Body of pancreas (tissue), 4 donors: ENCODE results near the gene GPANK1. TPM values are rescaled to one million over a fixed set of nuclear protein-coding genes. Genes with fewer than 3 reads are reported as not detected.

Experiments
- ATAC-seq: fragments of 150-250 bp; one replicate; pipeline ENCODE4 v1.9.1; 2016
- DNase-seq, 4 donors: peaks; one replicate each; pipeline ENCODE4 v3.0.0-alpha.2; 2019
- H3K27ac ChIP-seq, 4 donors: fragments of 200-600 bp; sonication (generic); 1 replicate in 3 of 4; 2 replicates in 1 of 4; pipeline versions ENCODE4 v1.5.1 to v1.6.1; 2016 to 2019; ENCODE audit warnings: mild to moderate bottlenecking in 1 of 4, mixed read lengths in 1 of 4, moderate library complexity in 1 of 4
- H3K27me3 ChIP-seq, 2 donors: fragments of 200-600 bp; sonication (generic); one replicate each; pipeline ENCODE4 v1.6.0; 2016; ENCODE audit warnings: mild to moderate bottlenecking in 1 of 2
- H3K36me3 ChIP-seq, 2 donors: fragments of 200-600 bp; sonication (generic); replicated peaks in 1 of 2; 2 replicates each; pipeline ENCODE4 v1.5.1; 2016; ENCODE audit warnings: low read depth in 2 of 2; ENCODE audit not compliant: insufficient read depth in 1 of 2
- H3K4me1 ChIP-seq: fragments of 200-600 bp; sonication (generic); one replicate; pipeline ENCODE4 v1.6.0; 2016
- H3K4me3 ChIP-seq, 2 donors: fragments of 200-600 bp; sonication (generic); 1 replicate in 1 of 2; 2 replicates in 1 of 2; pipeline ENCODE4 v1.5.1; 2016 to 2019
- H3K9me3 ChIP-seq, 3 donors: fragments of 200-600 bp; sonication (generic); 1 replicate in 2 of 3; 2 replicates in 1 of 3; pipeline ENCODE4 v1.5.1; 2016
- CTCF ChIP-seq, 7 experiments: fragments of 450-650 bp in 4 of 7; fragments of 200-600 bp in 3 of 7; sonication (generic) in 3 of 7; IDR thresholded peaks; one replicate each; pipeline ENCODE4 v1.5.1; 2016 to 2019; ENCODE audit warnings: antibody characterized with exemption in 7 of 7
- POLR2A ChIP-seq, 3 donors: fragments of 450-650 bp; IDR thresholded peaks; one replicate each; pipeline ENCODE4 v1.6.1; 2016; ENCODE audit warnings: antibody characterized with exemption in 3 of 3, mild to moderate bottlenecking in 2 of 3
- WGBS, 2 donors: methylation state at CpG; one replicate each; pipeline ENCODE4 v1.1.5; 2017; 5-methylcytosine and 5-hydroxymethylcytosine counted together
- intact Hi-C: fragments of 100-400 bp; cut with DNase I; formaldehyde crosslinking; loops from one replicate; pipeline ENCODE4 v1.15.1; 2023
- microRNA-seq, 2 donors: library from miRNA; unstranded; fragments of <30 nt; microRNA quantifications; one replicate each; pipeline ENCODE4, GENCODE V29; 2016; ENCODE audit warnings: borderline number of aligned reads in 2 of 2, borderline replicate concordance in 2 of 2
- small RNA-seq: library from RNA; depleted of rRNA; stranded (forward); fragments of <200 nt; gene quantifications from one replicate; pipeline ENCODE3, GENCODE V24; 2016
- total RNA-seq, 2 donors: library from RNA; depleted of rRNA; stranded (reverse); fragments of >200 nt; gene quantifications; one replicate each; pipeline ENCODE4 v1.1.0, GENCODE V29; 2016

The GPANK1 gene
- total RNA-seq, 2 donors from 2014 or later, result 8.9 to 10.9 TPM

- peaks cover 13% of the 10 kb centered on the region for H3K4me1 ChIP-seq
- no peaks in the 10 kb centered on the region for H3K9me3 ChIP-seq
- no peak for TF ChIP-seq CTCF (IDR thresholded peaks at IDR 0.05)
- no peak for TF ChIP-seq POLR2A (IDR thresholded peaks at IDR 0.05)
- DNase-seq, result no peak
- intact Hi-C loops, result no loop called here
- no peak overlapping the region for H3K4me3 ChIP-seq
- no peaks in the 10 kb centered on the region for H3K36me3 ChIP-seq
- 79 to 83% methylated on average over 2 of the region's 2 CpGs for WGBS, 2 donors
- no peaks in the 10 kb centered on the region for H3K27me3 ChIP-seq
- H3K27ac ChIP-seq, result no peak overlapping the region
- ATAC-seq, result no peak
Observed at GRCh38 chr6:31617010-31617409, 47.8 kb downstream of the GPANK1 start.

- H3K36me3 ChIP-seq, result no peaks in the 10 kb centered on the region
- ATAC-seq, result no peak
- peaks cover 4% of the 10 kb centered on the region for H3K4me1 ChIP-seq
- WGBS, 2 donors, result 69 to 73% methylated on average over 7 of the region's 7 CpGs
- H3K27ac ChIP-seq, result peak overlapping the region in 1 of 4 donors; percentile 53
- intact Hi-C loops, result no loop called here
- no peak overlapping the region for H3K4me3 ChIP-seq
- DNase-seq, result no peak
- H3K27me3 ChIP-seq, result no peaks in the 10 kb centered on the region
- no peaks in the 10 kb centered on the region for H3K9me3 ChIP-seq
- TF ChIP-seq POLR2A (IDR thresholded peaks at IDR 0.05) (no peak), CTCF (IDR thresholded peaks at IDR 0.05) (no peak)
Observed at GRCh38 chr6:31615748-31616147, 49.0 kb downstream of the GPANK1 start.

GRCh38 chr6:31614684-31615578 is 49.9 kb downstream of the GPANK1 start, which contains the start of gene AIF1:
TSS of gene AIF1 (plus strand) at chr6:31615234. CDS start at chr6:31615330, 96 bp downstream.
- TF ChIP-seq POLR2A (IDR thresholded peaks at IDR 0.05), result no peak
- no peak for TF ChIP-seq CTCF (IDR thresholded peaks at IDR 0.05)
- H3K4me1 ChIP-seq, result peaks cover 4% of the 10 kb centered on the region
- ATAC-seq (no peak), DNase-seq (peak in 1 of 4 donors; percentile 40)
- H3K27me3 ChIP-seq, result no peaks in the 10 kb centered on the region
- intact Hi-C loops, result no loop called here
- no peaks in the 10 kb centered on the region for H3K36me3 ChIP-seq
- peak within 1 kb of the TSS in 2 of 4 donors; percentile 8 to 53 for H3K27ac ChIP-seq
- 55 to 69% methylated on average over 6 of the region's 6 CpGs for WGBS, 2 donors
- H3K4me3 ChIP-seq, result no peak within 1 kb of the TSS
- no peaks in the 10 kb centered on the region for H3K9me3 ChIP-seq

- Histone ChIP-seq H3K4me3 (no peak overlapping the region), H3K27ac (peak overlapping the region in 1 of 4 donors; percentile 52), H3K4me1 (no peaks in the 10 kb centered on the region), H3K27me3 (no peaks in the 10 kb centered on the region), H3K36me3 (no peaks in the 10 kb centered on the region), H3K9me3 (no peaks in the 10 kb centered on the region)
- DNase-seq, result peak in 1 of 4 donors; percentile 18
- intact Hi-C loops, result no loop called here
- 71 to 77% methylated on average over 8 of the region's 8 CpGs for WGBS, 2 donors
- ATAC-seq, result no peak
- TF ChIP-seq POLR2A (IDR thresholded peaks at IDR 0.05), result no peak
Observed at GRCh38 chr6:31614075-31614619, 50.6 kb downstream of the GPANK1 start.

Small RNAs within 50 kb of the gene (microRNA-seq; reads per million reads assigned to microRNA genes)
- gene MIR4646 (0 to 0.47 reads per million in 2 donors), gene MIR6832 (0 reads per million in 2 donors)

Small RNAs within 50 kb of the gene (small RNA-seq; reads per million reads assigned to genes)
- gene MIR4646 (not detected), gene MIR6832 (not detected), gene RF00019 (not detected), gene SNORA38 (0.33 reads per million), gene UQCRHP1 (not detected)

Other genes with a start within 250 kb of the GPANK1 start
- under 1 TPM in 1 of 2 donors, not detected in 1; 0.78 TPM for gene MICB, start 166.9 kb downstream of the GPANK1 start, total RNA-seq
- gene MCCD1, start 136.0 kb downstream of the GPANK1 start, total RNA-seq, result not detected
- gene DDX39B, start 123.0 kb downstream of the GPANK1 start, total RNA-seq, result 100 to 1,000 TPM; 132 to 260 TPM
- gene ATP6V1G2, start 118.4 kb downstream of the GPANK1 start, total RNA-seq, result 1 to 10 TPM in 1 of 2 donors, not detected in 1; 1.0 TPM
- gene NFKBIL1, start 117.4 kb downstream of the GPANK1 start, total RNA-seq, result 10 to 100 TPM in 1 of 2 donors, 1 to 10 TPM in 1; 5.6 to 27.0 TPM
- gene LTA, start 92.7 kb downstream of the GPANK1 start, total RNA-seq, result not detected
- gene TNF, start 89.4 kb downstream of the GPANK1 start, total RNA-seq, result 1 to 10 TPM in 1 of 2 donors, under 1 TPM in 1; 0.66 to 1.3 TPM
- under 1 TPM in 1 of 2 donors, not detected in 1; 0.78 TPM for gene LTB, start 82.6 kb downstream of the GPANK1 start, total RNA-seq
- gene LST1, start 78.7 kb downstream of the GPANK1 start, total RNA-seq, result 1 to 10 TPM; 2.9 to 6.9 TPM
- gene NCR3, start 72.0 kb downstream of the GPANK1 start, total RNA-seq, result not detected
- gene AIF1, start 49.8 kb downstream of the GPANK1 start, total RNA-seq, result 1 to 10 TPM; 2.3 to 7.3 TPM
- gene PRRC2A, start 44.3 kb downstream of the GPANK1 start, total RNA-seq, result 10 to 100 TPM; 48.8 to 57.4 TPM
- 100 to 1,000 TPM; 101 to 128 TPM for gene BAG6, start 12.3 kb downstream of the GPANK1 start, total RNA-seq
- gene APOM, start 9.1 kb downstream of the GPANK1 start, total RNA-seq, result 1 to 10 TPM in 1 of 2 donors, not detected in 1; 1.6 TPM
- gene C6orf47, start 4.2 kb downstream of the GPANK1 start, total RNA-seq, result 10 to 100 TPM; 15.8 to 22.1 TPM
- 100 to 1,000 TPM in 1 of 2 donors, 10 to 100 TPM in 1; 98.2 to 100 TPM for gene CSNK2B, start 1.1 kb upstream of the GPANK1 start, total RNA-seq
- gene LY6G5B, start 5.0 kb upstream of the GPANK1 start, total RNA-seq, result 1 to 10 TPM; 6.9 to 8.3 TPM
- gene LY6G5C, start 16.1 kb upstream of the GPANK1 start, total RNA-seq, result 1 to 10 TPM in 1 of 2 donors, not detected in 1; 4.4 TPM
- 10 to 100 TPM; 24.7 to 38.1 TPM for gene ABHD16A, start 38.3 kb upstream of the GPANK1 start, total RNA-seq
- not detected for gene LY6G6F, start 41.9 kb upstream of the GPANK1 start, total RNA-seq
- gene LY6G6D, start 50.4 kb upstream of the GPANK1 start, total RNA-seq, result not detected
- not detected for gene LY6G6C, start 56.7 kb upstream of the GPANK1 start, total RNA-seq
- not detected for gene MPIG6B, start 58.4 kb upstream of the GPANK1 start, total RNA-seq
- gene DDAH2, start 64.3 kb upstream of the GPANK1 start, total RNA-seq, result 10 to 100 TPM; 23.6 to 40.5 TPM
- 10 to 100 TPM; 68.9 to 92.9 TPM for gene CLIC1, start 71.5 kb upstream of the GPANK1 start, total RNA-seq
- 10 to 100 TPM in 1 of 2 donors, 1 to 10 TPM in 1; 6.7 to 12.9 TPM for gene MSH5, start 75.0 kb upstream of the GPANK1 start, total RNA-seq
- gene SAPCD1, start 97.7 kb upstream of the GPANK1 start, total RNA-seq, result 1 to 10 TPM; 2.0 to 2.6 TPM
- gene VWA7, start 112.3 kb upstream of the GPANK1 start, total RNA-seq, result 1 to 10 TPM; 4.2 to 6.3 TPM
- 10 to 100 TPM; 39.2 to 67.6 TPM for gene VARS1, start 130.8 kb upstream of the GPANK1 start, total RNA-seq
- 10 to 100 TPM; 21.0 to 22.4 TPM for gene LSM2, start 142.0 kb upstream of the GPANK1 start, total RNA-seq
- 1 to 10 TPM in 1 of 2 donors, under 1 TPM in 1; 0.33 to 1.0 TPM for gene HSPA1L, start 150.3 kb upstream of the GPANK1 start, total RNA-seq
- 10 to 100 TPM; 70.9 to 92.1 TPM for gene HSPA1A, start 150.5 kb upstream of the GPANK1 start, total RNA-seq
- gene HSPA1B, start 162.7 kb upstream of the GPANK1 start, total RNA-seq, result 100 to 1,000 TPM in 1 of 2 donors, 10 to 100 TPM in 1; 87.0 to 131 TPM
- 10 to 100 TPM; 29.3 to 30.6 TPM for gene NEU1, start 197.8 kb upstream of the GPANK1 start, total RNA-seq
- 10 to 100 TPM in 1 of 2 donors, 1 to 10 TPM in 1; 7.3 to 19.2 TPM for gene SLC44A4, start 214.0 kb upstream of the GPANK1 start, total RNA-seq
- 10 to 100 TPM; 35.8 to 87.7 TPM for gene EHMT2, start 232.7 kb upstream of the GPANK1 start, total RNA-seq
- 1 to 10 TPM in 1 of 2 donors, not detected in 1; 2.1 TPM for gene ZBTB12, start 237.1 kb upstream of the GPANK1 start, total RNA-seq